ENCODE results near the gene COX7A2L.

COX7A2L gene

DNA sequence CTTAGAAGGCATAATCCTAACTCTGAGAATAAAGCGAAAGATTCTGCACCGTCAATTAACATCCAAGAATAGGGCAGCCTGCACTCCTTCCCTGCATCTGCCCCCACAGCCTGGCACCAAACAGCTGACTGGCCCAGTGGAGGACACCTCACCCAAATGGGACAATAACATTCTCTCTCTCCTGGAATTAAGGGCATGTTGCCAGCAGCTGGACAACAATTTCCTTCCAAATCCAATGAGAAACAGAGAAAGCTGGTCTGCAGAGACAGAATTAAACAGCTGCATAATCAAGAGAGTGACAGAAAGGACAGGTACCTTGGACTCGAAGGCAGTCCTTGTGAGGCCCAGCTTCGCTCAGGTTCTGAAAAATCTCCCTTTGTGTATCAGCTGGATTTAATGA is 15.0 kb downstream of the COX7A2L start:
- DNase-seq (ENCODE audit: low read depth) = no peak
- H3K4me3 ChIP-seq (ENCODE audit: low read depth, low read length) = no peak overlapping the region
- TF ChIP-seq, protein P1, sequence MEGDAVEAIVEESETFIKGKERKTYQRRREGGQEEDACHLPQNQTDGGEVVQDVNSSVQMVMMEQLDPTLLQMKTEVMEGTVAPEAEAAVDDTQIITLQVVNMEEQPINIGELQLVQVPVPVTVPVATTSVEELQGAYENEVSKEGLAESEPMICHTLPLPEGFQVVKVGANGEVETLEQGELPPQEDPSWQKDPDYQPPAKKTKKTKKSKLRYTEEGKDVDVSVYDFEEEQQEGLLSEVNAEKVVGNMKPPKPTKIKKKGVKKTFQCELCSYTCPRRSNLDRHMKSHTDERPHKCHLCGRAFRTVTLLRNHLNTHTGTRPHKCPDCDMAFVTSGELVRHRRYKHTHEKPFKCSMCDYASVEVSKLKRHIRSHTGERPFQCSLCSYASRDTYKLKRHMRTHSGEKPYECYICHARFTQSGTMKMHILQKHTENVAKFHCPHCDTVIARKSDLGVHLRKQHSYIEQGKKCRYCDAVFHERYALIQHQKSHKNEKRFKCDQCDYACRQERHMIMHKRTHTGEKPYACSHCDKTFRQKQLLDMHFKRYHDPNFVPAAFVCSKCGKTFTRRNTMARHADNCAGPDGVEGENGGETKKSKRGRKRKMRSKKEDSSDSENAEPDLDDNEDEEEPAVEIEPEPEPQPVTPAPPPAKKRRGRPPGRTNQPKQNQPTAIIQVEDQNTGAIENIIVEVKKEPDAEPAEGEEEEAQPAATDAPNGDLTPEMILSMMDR (IDR thresholded peaks at IDR 0.05; ENCODE audit: control insufficient read depth, extremely low read depth, insufficient read depth) = no peak

DNA sequence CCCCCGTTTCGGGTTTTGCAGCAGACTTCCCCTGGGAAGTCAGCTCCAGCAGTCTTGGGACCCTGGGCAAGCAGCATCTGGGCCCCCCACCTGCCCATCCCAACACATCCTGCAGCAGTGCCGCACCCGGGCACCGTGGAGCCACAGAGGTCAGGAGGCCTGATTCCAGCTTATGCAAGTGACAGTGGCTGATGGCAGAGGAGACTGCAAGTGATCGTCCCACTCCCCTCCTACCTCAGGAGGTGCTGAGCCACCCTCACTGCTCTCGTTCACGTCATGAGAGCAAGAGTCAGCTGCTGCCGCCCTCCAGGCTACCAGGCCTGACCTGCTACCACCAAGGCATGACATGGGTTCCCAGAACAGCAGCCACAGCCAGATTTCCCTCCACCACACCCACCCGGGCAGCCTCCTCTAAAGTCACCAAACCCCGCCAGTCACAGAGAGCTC is 18.2 kb downstream of the COX7A2L start:
- TF ChIP-seq, protein P1 (IDR thresholded peaks at IDR 0.05; ENCODE audit: control insufficient read depth, extremely low read depth, insufficient read depth) = no peak
- no peak for DNase-seq (ENCODE audit: low read depth)
- H3K4me3 ChIP-seq (ENCODE audit: low read depth, low read length) = no peak overlapping the region

DNA sequence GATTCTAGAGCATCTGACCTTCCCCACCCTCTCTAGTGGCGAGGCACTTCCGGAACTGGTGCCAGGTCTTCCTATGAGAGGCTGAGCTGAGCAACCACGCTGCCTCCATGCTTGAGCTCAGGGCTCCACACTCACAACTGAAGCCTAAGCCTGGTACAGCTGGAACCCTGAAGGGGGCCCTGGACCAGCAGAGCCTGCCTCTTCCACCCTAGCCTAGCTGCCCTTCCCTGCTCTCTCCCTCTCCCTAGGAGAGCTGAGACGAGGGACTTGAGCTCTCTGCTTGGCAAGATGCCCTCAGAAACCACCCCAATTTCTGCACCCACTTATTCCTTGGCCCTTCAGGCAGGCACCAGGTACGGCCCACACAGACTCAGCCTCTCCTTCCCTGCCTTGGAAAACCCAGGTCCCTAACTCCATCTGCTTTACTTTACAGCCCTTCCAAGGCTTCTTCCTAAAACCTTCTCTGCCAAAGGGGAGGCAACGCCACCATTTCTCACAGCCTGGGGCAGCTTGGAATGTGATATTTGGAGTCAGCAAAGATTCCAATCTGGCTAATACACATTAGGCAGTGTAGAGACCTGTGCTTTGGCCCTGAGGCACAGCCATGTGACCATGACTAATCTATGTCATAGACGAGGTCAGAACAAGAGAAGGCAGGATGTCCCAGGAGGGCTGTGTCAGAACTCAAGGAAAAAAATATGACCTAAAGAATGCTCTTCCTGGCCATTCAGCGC is 18.8 kb downstream of the COX7A2L start:
- no peak for DNase-seq (ENCODE audit: low read depth)
- H3K4me3 ChIP-seq (ENCODE audit: low read depth, low read length) = no peak overlapping the region
- TF ChIP-seq, protein P1 (IDR thresholded peaks at IDR 0.05; ENCODE audit: control insufficient read depth, extremely low read depth, insufficient read depth) = no peak

DNA sequence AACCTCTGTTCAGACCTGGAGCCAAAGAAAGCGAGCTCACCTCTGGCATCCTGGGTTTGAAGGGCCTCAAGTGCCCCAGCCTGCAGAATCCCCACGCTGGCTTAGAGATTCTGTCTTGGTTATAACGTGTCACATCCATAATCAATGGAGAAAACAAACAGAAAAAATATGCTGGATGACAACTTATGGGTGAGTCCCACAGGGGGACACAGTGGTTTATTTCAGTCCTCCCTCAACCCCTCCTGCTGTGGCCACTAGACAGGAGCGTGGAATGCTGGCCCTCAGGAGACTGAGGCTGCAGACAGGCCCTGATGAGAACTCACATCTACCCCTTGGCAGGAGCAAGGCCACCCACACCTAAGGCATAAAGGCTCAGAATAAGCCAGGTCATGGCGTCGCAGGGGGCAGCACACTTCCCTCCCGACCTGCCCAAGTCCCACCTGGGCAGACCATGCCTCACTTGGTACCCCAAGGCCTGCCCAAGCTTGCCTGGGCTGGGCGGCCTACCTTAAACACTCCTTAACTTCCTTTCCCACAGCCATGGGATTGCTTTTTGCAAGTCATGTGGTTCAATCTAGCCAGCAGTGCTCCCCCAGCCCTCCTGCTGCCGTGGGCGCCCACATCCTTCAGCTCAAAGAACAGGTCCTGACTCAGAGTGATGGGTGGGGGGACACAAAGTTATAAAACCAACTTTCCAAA is 19.9 kb downstream of the COX7A2L start:
- H3K4me3 ChIP-seq (ENCODE audit: low read depth, low read length) = no peak overlapping the region
- no peak for DNase-seq (ENCODE audit: low read depth)
- TF ChIP-seq, protein P1 (IDR thresholded peaks at IDR 0.05; ENCODE audit: control insufficient read depth, extremely low read depth, insufficient read depth) = no peak

DNA sequence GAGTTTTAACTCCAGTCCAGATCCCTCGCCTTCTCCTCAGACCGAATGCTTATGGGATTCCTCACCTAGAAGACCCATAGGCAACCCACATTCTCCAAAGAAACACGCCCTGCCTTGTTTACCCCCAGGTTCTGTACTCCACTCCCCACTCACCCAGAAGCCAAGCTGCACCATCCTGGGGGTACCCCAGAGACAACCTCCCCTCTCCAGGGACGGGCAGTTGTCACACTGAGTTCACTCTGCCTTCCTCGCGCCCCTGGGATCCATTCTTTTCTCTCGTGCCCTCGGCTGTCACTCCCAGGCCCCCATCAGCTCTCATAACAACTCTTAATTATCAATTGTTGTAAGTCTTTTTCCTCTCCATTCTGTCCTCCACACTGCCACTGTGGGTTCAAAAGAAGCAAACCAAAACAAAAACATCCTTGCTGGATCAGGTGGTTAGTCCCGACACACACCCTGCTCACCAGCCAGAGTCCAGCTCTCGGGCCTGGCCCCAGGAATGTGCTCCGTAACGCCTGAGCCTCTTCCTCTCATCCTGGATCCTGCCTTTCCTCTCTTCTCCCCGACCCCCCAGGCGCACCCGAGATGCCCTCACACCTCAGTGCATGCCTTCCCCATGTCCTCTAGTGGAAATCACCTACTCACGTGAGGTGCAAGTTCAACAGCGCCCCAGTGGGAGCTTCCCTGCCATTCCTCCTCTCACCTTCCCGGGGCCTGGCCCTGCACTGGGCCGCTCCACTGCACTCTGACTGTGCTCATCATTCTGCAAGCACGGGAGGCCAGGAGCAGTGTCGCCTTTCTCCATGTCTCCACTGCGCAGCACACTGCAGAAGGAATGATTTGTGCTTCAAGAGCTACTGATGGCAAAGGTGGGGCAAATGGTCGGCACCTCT is 20.7 kb downstream of the COX7A2L start:
- no peak for DNase-seq (ENCODE audit: low read depth)
- no peak overlapping the region for H3K4me3 ChIP-seq (ENCODE audit: low read depth, low read length)
- TF ChIP-seq, protein P1 (IDR thresholded peaks at IDR 0.05; ENCODE audit: control insufficient read depth, extremely low read depth, insufficient read depth) = no peak

DNA sequence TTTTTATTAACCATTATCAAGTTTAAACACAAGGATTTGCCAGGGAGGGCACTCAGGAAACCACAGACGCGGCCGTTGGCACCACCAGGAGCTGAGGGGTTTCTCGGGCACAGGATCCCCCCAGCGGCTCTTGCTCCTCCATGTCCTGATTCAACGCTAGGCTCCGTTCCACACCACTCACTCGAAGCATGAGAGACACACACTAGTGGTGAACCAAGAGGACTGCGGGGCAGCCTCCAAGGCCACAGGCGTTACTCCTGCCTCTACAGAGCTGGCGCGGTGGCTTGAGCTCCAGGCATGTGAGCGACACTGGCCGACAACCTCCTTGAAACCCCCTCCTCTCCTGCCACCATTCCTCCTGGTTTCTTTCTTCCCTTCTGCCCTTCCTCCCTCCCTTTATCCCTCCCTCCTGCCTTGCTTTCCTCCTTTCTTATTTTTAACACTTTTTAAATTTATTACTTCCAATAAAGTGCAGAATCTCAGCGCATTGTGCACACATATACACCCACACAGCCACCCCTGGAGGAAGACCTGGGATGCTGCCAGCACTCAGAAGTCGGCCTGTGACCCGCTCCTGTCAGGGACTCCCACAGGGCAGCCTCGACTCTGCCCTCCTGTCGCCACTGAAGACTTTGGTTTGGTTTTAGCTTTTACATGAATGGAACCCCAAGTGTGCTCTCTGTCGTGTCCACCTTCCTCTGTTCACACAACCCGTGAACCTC is 21.7 kb downstream of the COX7A2L start:
- TF ChIP-seq, protein P1 (IDR thresholded peaks at IDR 0.05; ENCODE audit: control insufficient read depth, extremely low read depth, insufficient read depth) = no peak
- no peak overlapping the region for H3K4me3 ChIP-seq (ENCODE audit: low read depth, low read length)
- DNase-seq (ENCODE audit: low read depth) = no peak
